GM12891 (cell line): ENCODE results near the gene KRTDAP.
A peak's percentile ranks its signal among the peaks of the same experiment; 100 is the strongest.

ENCODE experiments used
- POLR2A ChIP-seq: IDR thresholded peaks from 2 replicates; pipeline ENCODE4 v1.6.1; 2011; ENCODE audit warnings: low read depth, low read length, control low read depth
- POLR2AphosphoS5 ChIP-seq: IDR thresholded peaks from 2 replicates; pipeline ENCODE4 v1.6.1; 2011; ENCODE audit warnings: low read depth, low read length, control low read depth
- POU2F2 ChIP-seq: IDR thresholded peaks from 2 replicates; pipeline ENCODE4 v1.6.1; 2011; ENCODE audit warnings: low read depth, mild to moderate bottlenecking, control low read depth, low read length, moderate library complexity
- SPI1 ChIP-seq: IDR thresholded peaks from 2 replicates; pipeline ENCODE4 v1.6.1; 2011; ENCODE audit warnings: low read depth, low read length, control low read depth
- TAF1 ChIP-seq: IDR thresholded peaks from 2 replicates; pipeline ENCODE4 v1.6.1; 2011; ENCODE audit warnings: low read depth, low read length, control low read depth

- TF ChIP-seq POU2F2: no peak
- no peak for TF ChIP-seq POLR2A
- no peak for TF ChIP-seq TAF1
- no peak for TF ChIP-seq POLR2AphosphoS5
- peak; percentile 87 for TF ChIP-seq SPI1
Measured at GRCh38 chr19:35470128-35470527, 20.1 kb downstream of the KRTDAP start.
